ENCODE data around the gene TOR1AIP2. TPM values are rescaled to one million over a fixed set of nuclear protein-coding genes. Genes with fewer than 3 reads are reported as not detected.

TOR1AIP2 gene
- total RNA-seq, 1 experiment from 2014 or later, result 73.9 TPM

- Histone ChIP-seq H3K27ac (ENCODE audit: insufficient read length, low read depth, low read length) (no peak overlapping the region), H3K18ac (ENCODE audit: insufficient read length, low read depth, low read length) (no peak overlapping the region), H3K27me3 (ENCODE audit: insufficient read depth, low read length) (no peaks in the 10 kb centered on the region), H3K9ac (ENCODE audit: extremely low read depth, insufficient read length, low read length) (no peak overlapping the region), H3K23me2 (ENCODE audit: insufficient read length, low read depth, low read length, poor library complexity, severe bottlenecking) (no peaks in the 10 kb centered on the region), H3K56ac (ENCODE audit: insufficient read length, low read depth, low read length) (no peak overlapping the region), H4K20me1 (ENCODE audit: control insufficient read depth, insufficient read depth, insufficient read length) (no peaks in the 10 kb centered on the region), H2AK5ac (ENCODE audit: insufficient read length, low read length) (no peak overlapping the region), H3K14ac (ENCODE audit: insufficient read depth, low read length) (no peak overlapping the region), H2AFZ (ENCODE audit: low read length) (no peak overlapping the region), H2BK15ac (ENCODE audit: low read depth, low read length) (no peak overlapping the region), H3K4me1 (ENCODE audit: insufficient read depth, low read length) (peaks cover 7% of the 10 kb centered on the region; the same call in 1 of the 2 replicates), H3K9me3 (ENCODE audit: control insufficient read depth, low read depth, low read length) (no peaks in the 10 kb centered on the region), H2BK5ac (ENCODE audit: insufficient read length, low read length) (no peak overlapping the region), H2BK20ac (ENCODE audit: low read depth, low read length, poor library complexity, severe bottlenecking) (no peak overlapping the region), H3K4me2 (ENCODE audit: insufficient read depth, insufficient read length, low read length) (no peak overlapping the region), H3K4ac (ENCODE audit: low read depth, low read length) (no peak overlapping the region), H4K5ac (ENCODE audit: insufficient read length, low read depth, low read length) (no peak overlapping the region), H2BK120ac (ENCODE audit: low read depth, low read length, poor library complexity, severe bottlenecking) (no peak overlapping the region), H4K91ac (ENCODE audit: insufficient read length, low read depth, low read length) (no peak overlapping the region), H3T11ph (ENCODE audit: low read length) (no peak overlapping the region), H3K23ac (ENCODE audit: insufficient read length, low read depth, low read length) (no peak overlapping the region), H2BK12ac (ENCODE audit: insufficient read length, low read depth, low read length) (no peak overlapping the region), H4K8ac (replicated peaks; ENCODE audit: insufficient read length, low read depth, low read length) (no peak overlapping the region), H3K79me1 (ENCODE audit: insufficient read depth, low read depth, low read length, poor library complexity, severe bottlenecking) (no peaks in the 10 kb centered on the region), H3K79me2 (ENCODE audit: insufficient read depth, low read length) (no peaks in the 10 kb centered on the region)
- peaks cover 0 to 2% (median 1%) of the 10 kb centered on the region in 3 experiments; a peak in 2 of 7 replicates for H3K36me3 Mint-ChIP-seq (ENCODE audit: insufficient read depth in 1 of 3, low read depth in 3 of 3)
- H3K27me3 Mint-ChIP-seq (ENCODE audit: low read depth), result no peaks in the 10 kb centered on the region
- H3K27ac Mint-ChIP-seq, result no peak overlapping the region
- H3K4me1 Mint-ChIP-seq, result peaks cover 14% of the 10 kb centered on the region in 2 experiments
- DNase-seq, result no peak
- TF ChIP-seq CTCF (conservative IDR thresholded peaks at IDR 0.05), result no peak
- no peaks in the 10 kb centered on the region for H3K9me3 Mint-ChIP-seq
- WGBS (ENCODE audit: extremely low coverage, insufficient read length, low lambda C conversion rate), result no CpG with 5 or more reads among the region's 5 CpGs
- no peak overlapping the region for H3K4me3 Mint-ChIP-seq
Observed at GRCh38 chr1:179925302-179925701, 47.7 kb upstream of the TOR1AIP2 start.

Measured in H9 (cell line).